PFSK-1 (cell line): ENCODE results near the gene SLC1A7.

ENCODE experiments used
- FOXP2 ChIP-seq: optimal IDR thresholded peaks from 2 replicates; pipeline ENCODE3; 2011; ENCODE audit warnings: borderline replicate concordance, control low read depth, inconsistent platforms; ENCODE audit not compliant: insufficient read depth; ENCODE audit errors: extremely low read length, extremely low read depth
- POLR2AphosphoS5 ChIP-seq: IDR thresholded peaks from 2 replicates; pipeline ENCODE4 v1.6.1; 2012; ENCODE audit warnings: low read depth, mild to moderate bottlenecking, control low read depth, low read length, moderate library complexity
- SIN3A ChIP-seq: IDR thresholded peaks from 2 replicates; pipeline ENCODE4 v1.6.1; 2012; ENCODE audit warnings: mild to moderate bottlenecking, low read length, moderate library complexity, borderline replicate concordance; ENCODE audit not compliant: insufficient read depth
- TAF1 ChIP-seq: IDR thresholded peaks from 2 replicates; pipeline ENCODE4 v1.6.1; 2012; ENCODE audit warnings: low read length, control low read depth, borderline replicate concordance; ENCODE audit not compliant: insufficient read depth
- TF ChIP-seq, protein P1 (sequence below), 2 experiments: IDR thresholded peaks; 2 replicates each; pipeline versions ENCODE4 v1.6.1 to v1.8.0; 2011 to 2012; ENCODE audit warnings: low read depth in 2 of 2, low read length in 2 of 2, control low read depth in 1 of 2, inconsistent platforms in 1 of 2, mild to moderate bottlenecking in 1 of 2, moderate library complexity in 1 of 2; ENCODE audit not compliant: insufficient read depth in 1 of 2

DNA sequence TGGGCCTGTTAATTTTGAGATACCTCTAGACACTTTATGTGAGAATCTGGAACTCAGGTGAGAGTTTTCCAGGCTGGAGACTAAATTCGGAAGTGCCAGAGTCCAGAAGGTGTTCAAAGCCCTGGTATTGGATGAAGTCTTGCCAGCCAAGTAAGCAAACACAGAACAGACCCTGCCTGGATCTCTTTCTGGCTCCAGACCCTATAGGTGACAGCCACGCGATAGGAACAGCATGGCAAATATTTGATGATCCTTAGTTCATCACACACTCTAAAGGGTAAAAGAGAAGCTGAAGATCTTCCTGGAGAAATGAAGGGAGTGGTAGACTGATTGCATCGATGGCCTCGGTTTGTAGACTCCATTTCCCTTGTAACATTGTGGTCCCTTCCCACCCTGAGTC lies 30.7 kb downstream of the SLC1A7 start:
- TF ChIP-seq TAF1 = no peak
- no peak for TF ChIP-seq POLR2AphosphoS5
- TF ChIP-seq, protein P1, sequence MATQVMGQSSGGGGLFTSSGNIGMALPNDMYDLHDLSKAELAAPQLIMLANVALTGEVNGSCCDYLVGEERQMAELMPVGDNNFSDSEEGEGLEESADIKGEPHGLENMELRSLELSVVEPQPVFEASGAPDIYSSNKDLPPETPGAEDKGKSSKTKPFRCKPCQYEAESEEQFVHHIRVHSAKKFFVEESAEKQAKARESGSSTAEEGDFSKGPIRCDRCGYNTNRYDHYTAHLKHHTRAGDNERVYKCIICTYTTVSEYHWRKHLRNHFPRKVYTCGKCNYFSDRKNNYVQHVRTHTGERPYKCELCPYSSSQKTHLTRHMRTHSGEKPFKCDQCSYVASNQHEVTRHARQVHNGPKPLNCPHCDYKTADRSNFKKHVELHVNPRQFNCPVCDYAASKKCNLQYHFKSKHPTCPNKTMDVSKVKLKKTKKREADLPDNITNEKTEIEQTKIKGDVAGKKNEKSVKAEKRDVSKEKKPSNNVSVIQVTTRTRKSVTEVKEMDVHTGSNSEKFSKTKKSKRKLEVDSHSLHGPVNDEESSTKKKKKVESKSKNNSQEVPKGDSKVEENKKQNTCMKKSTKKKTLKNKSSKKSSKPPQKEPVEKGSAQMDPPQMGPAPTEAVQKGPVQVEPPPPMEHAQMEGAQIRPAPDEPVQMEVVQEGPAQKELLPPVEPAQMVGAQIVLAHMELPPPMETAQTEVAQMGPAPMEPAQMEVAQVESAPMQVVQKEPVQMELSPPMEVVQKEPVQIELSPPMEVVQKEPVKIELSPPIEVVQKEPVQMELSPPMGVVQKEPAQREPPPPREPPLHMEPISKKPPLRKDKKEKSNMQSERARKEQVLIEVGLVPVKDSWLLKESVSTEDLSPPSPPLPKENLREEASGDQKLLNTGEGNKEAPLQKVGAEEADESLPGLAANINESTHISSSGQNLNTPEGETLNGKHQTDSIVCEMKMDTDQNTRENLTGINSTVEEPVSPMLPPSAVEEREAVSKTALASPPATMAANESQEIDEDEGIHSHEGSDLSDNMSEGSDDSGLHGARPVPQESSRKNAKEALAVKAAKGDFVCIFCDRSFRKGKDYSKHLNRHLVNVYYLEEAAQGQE (IDR thresholded peaks at IDR 0.05; ENCODE audit: insufficient read depth in 1 of 2, low read depth in 2 of 2, low read length in 2 of 2) = no peak
- no peak for TF ChIP-seq SIN3A
- TF ChIP-seq FOXP2 = no peak
